CD14-positive monocyte (primary cell): ENCODE results near the gene OR12D3. TPM values are rescaled to one million over a fixed set of nuclear protein-coding genes. Genes with fewer than 3 reads are reported as not detected.

Source experiments
- DNase-seq, 3 donors: peaks; one replicate each; pipeline ENCODE4 v3.0.0-alpha.2; 2011 to 2022
- H2AFZ ChIP-seq: 2 replicates; pipeline ENCODE4 v1.6.0; 2012; ENCODE audit warnings: mild to moderate bottlenecking, low read depth, low read length, inconsistent platforms; ENCODE audit not compliant: insufficient read depth, poor library complexity, severe bottlenecking
- H3K27ac ChIP-seq, 2 donors: 1 replicate in 1 of 2; 2 replicates in 1 of 2; pipeline ENCODE4 v1.5.1; 2012 to 2013; ENCODE audit warnings: low read length in 2 of 2, control low read depth in 1 of 2, inconsistent platforms in 1 of 2, low read depth in 1 of 2, mild to moderate bottlenecking in 1 of 2
- H3K27me3 ChIP-seq, 2 donors: one replicate each; pipeline versions ENCODE4 v1.6.0 to v1.6.1; 2011 to 2013; ENCODE audit warnings: low read length in 2 of 2; ENCODE audit not compliant: control insufficient read depth in 2 of 2, insufficient read depth in 2 of 2
- H3K36me3 ChIP-seq, 2 donors: replicated peaks in 1 of 2; 1 replicate in 1 of 2; 2 replicates in 1 of 2; pipeline versions ENCODE4 v1.5.1 to v1.6.1; 2012 to 2013; ENCODE audit warnings: low read length in 2 of 2, control low read depth in 1 of 2, inconsistent platforms in 1 of 2, mild to moderate bottlenecking in 1 of 2; ENCODE audit not compliant: insufficient read depth in 2 of 2, control insufficient read depth in 1 of 2
- H3K4me1 ChIP-seq, 2 donors: 1 replicate in 1 of 2; 2 replicates in 1 of 2; pipeline versions ENCODE4 v1.5.1 to v1.6.1; 2012 to 2013; ENCODE audit warnings: low read length in 2 of 2, control low read depth in 1 of 2, inconsistent platforms in 1 of 2, mild to moderate bottlenecking in 1 of 2, moderate library complexity in 1 of 2; ENCODE audit not compliant: insufficient read depth in 2 of 2, control insufficient read depth in 1 of 2
- H3K4me2 ChIP-seq: replicated peaks from 2 replicates; pipeline ENCODE3; 2012; ENCODE audit warnings: low read length, moderate library complexity, mild to moderate bottlenecking; ENCODE audit not compliant: poor library complexity, severe bottlenecking; ENCODE audit errors: extremely low read depth
- H3K4me3 ChIP-seq, 3 experiments: fragments of 200-600 bp in 1 of 3; sonication (generic) in 1 of 3; replicated peaks in 1 of 3; 1 replicate in 2 of 3; 2 replicates in 1 of 3; pipeline ENCODE4 v1.5.1; 2011 to 2013; ENCODE audit warnings: low read length in 3 of 3, mild to moderate bottlenecking in 3 of 3, control low read depth in 2 of 3, low read depth in 2 of 3, inconsistent platforms in 1 of 3, moderate library complexity in 1 of 3
- H3K79me2 ChIP-seq: 2 replicates; pipeline ENCODE4 v1.6.0; 2012; ENCODE audit warnings: mild to moderate bottlenecking, control low read depth, inconsistent platforms, low read length, moderate library complexity; ENCODE audit not compliant: insufficient read depth
- H3K9ac ChIP-seq: 2 replicates; pipeline ENCODE4 v1.6.0; 2017; ENCODE audit warnings: low read length, mild to moderate bottlenecking; ENCODE audit not compliant: insufficient read depth, poor library complexity, severe bottlenecking
- H3K9me3 ChIP-seq, 2 donors: replicated peaks in 1 of 2; 1 replicate in 1 of 2; 2 replicates in 1 of 2; pipeline versions ENCODE4 v1.5.1 to v1.6.1; 2012 to 2013; ENCODE audit warnings: low read length in 2 of 2, control low read depth in 1 of 2; ENCODE audit not compliant: control insufficient read depth in 1 of 2, insufficient read depth in 1 of 2
- H4K20me1 ChIP-seq: 2 replicates; pipeline ENCODE4 v1.6.0; 2012; ENCODE audit warnings: mild to moderate bottlenecking, low read length, control low read depth, moderate library complexity; ENCODE audit not compliant: insufficient read depth
- H3K27ac Mint-ChIP-seq, 7 donors: one replicate each; pipeline ENCODE4 v1.8.0; 2020; ENCODE audit warnings: mild to moderate bottlenecking in 7 of 7, mixed read lengths in 7 of 7, moderate library complexity in 6 of 7, inconsistent platforms in 2 of 7
- H3K27me3 Mint-ChIP-seq, 3 donors: one replicate each; pipeline ENCODE4 v1.8.0; 2021 to 2022; ENCODE audit warnings: low read depth in 3 of 3, mild to moderate bottlenecking in 3 of 3, mixed read lengths in 3 of 3, moderate library complexity in 3 of 3, inconsistent platforms in 1 of 3
- H3K36me3 Mint-ChIP-seq, 2 donors: one replicate each; pipeline ENCODE4 v1.8.0; 2020; ENCODE audit warnings: mixed read lengths in 2 of 2, inconsistent platforms in 1 of 2, mild to moderate bottlenecking in 1 of 2
- H3K4me1 Mint-ChIP-seq: one replicate; pipeline ENCODE4 v1.8.0; 2020; ENCODE audit warnings: mild to moderate bottlenecking, mixed read lengths
- H3K4me3 Mint-ChIP-seq, 2 donors: one replicate each; pipeline ENCODE4 v1.8.0; 2020; ENCODE audit warnings: mild to moderate bottlenecking in 2 of 2, mixed read lengths in 2 of 2, moderate library complexity in 1 of 2
- H3K9me3 Mint-ChIP-seq, 7 donors: one replicate each; pipeline ENCODE4 v1.8.0; 2020 to 2022; ENCODE audit warnings: mixed read lengths in 7 of 7, mild to moderate bottlenecking in 6 of 7, moderate library complexity in 6 of 7, inconsistent platforms in 2 of 7
- CTCF ChIP-seq: fragments of 200-600 bp; IDR thresholded peaks from one replicate; pipeline ENCODE4 v1.8.0; 2022; ENCODE audit warnings: antibody characterized with exemption, mild to moderate bottlenecking
- WGBS: methylation state at CpG from one replicate; pipeline ENCODE4 v1.1.5; 2013; ENCODE audit warnings: missing lambda C conversion rate; ENCODE audit not compliant: insufficient coverage; 5-methylcytosine and 5-hydroxymethylcytosine counted together
- intact Hi-C, 2 donors: fragments of 100-400 bp; cut with micrococcal nuclease; formaldehyde crosslinking; loops; one replicate each; pipeline versions ENCODE4 v1.15.0 to v1.15.1; 2023
- polyA plus RNA-seq, 3 donors: library from polyadenylated mRNA; depleted of rRNA in 1 of 3; unstranded in 2 of 3; stranded (reverse) in 1 of 3; fragments of 300-500 nt in 2 of 3; fragments of >200 nt in 1 of 3; fragmentation: Illumina TruSeq in 2 of 3; gene quantifications; 1 replicate in 2 of 3; 2 replicates in 1 of 3; pipeline ENCODE4 v1.2.3, GENCODE V29; 2012 to 2021

Gene OR12D3
- polyA plus RNA-seq, 3 donors = not detected

GRCh38 chr6:29399525-29399924 lies 24.4 kb upstream of the OR12D3 start:
- H3K27ac Mint-ChIP-seq = no peak overlapping the region
- Histone ChIP-seq H3K9me3 (no peaks in the 10 kb centered on the region), H3K4me1 (no peaks in the 10 kb centered on the region), H3K27ac (no peak overlapping the region), H3K79me2 (no peaks in the 10 kb centered on the region), H3K4me3 (no peak overlapping the region), H3K4me2 (no peak overlapping the region), H4K20me1 (no peaks in the 10 kb centered on the region), H3K27me3 (no peaks in the 10 kb centered on the region), H3K36me3 (no peaks in the 10 kb centered on the region), H3K9ac (no peak overlapping the region), H2AFZ (no peak overlapping the region)
- no peak overlapping the region for H3K4me3 Mint-ChIP-seq
- H3K27me3 Mint-ChIP-seq = peaks cover 2 to 8% (median 3%) of the 10 kb centered on the region in 3 donors
- peaks cover 0 to 2% (median 0%) of the 10 kb centered on the region in 7 donors for H3K9me3 Mint-ChIP-seq
- H3K4me1 Mint-ChIP-seq = no peaks in the 10 kb centered on the region
- intact Hi-C loops = no loop called here
- no peak for DNase-seq
- TF ChIP-seq CTCF = no peak
- no peaks in the 10 kb centered on the region for H3K36me3 Mint-ChIP-seq
- WGBS = no CpG with 5 or more reads among the region's 2 CpGs

GRCh38 chr6:29395331-29395730 lies 20.2 kb upstream of the OR12D3 start, which contains the start of gene OR12D2:
Gene OR12D2 (plus strand): TSS chr6:29395631. CDS start chr6:29396700, 1,069 bp downstream.
- peaks cover 0 to 8% (median 0%) of the 10 kb centered on the region in 7 donors for H3K9me3 Mint-ChIP-seq
- H3K27me3 Mint-ChIP-seq = peaks cover under 1 to 8% (median 3%) of the 10 kb centered on the region in 3 donors
- no peak within 1 kb of the TSS for H3K4me3 Mint-ChIP-seq

More at GRCh38 chr6:29395331-29395730, 20.2 kb upstream of the OR12D3 start, which contains the start of gene OR12D2:
- H4K20me1 ChIP-seq = no peaks in the 10 kb centered on the region
- Mint-ChIP-seq H3K36me3 (no peaks in the 10 kb centered on the region), H3K27ac (no peak within 1 kb of the TSS), H3K4me1 (no peaks in the 10 kb centered on the region)
- H3K36me3 ChIP-seq = no peaks in the 10 kb centered on the region
- no peaks in the 10 kb centered on the region for H3K27me3 ChIP-seq
- TF ChIP-seq CTCF = no peak
- no peak within 1 kb of the TSS for H3K9ac ChIP-seq
- H2AFZ ChIP-seq = no peak within 1 kb of the TSS
- H3K27ac ChIP-seq = no peak within 1 kb of the TSS
- H3K9me3 ChIP-seq = peaks cover 0 to 4% of the 10 kb centered on the region in 2 donors
- intact Hi-C loops = no loop called here
- no peaks in the 10 kb centered on the region for H3K79me2 ChIP-seq
- no peak within 1 kb of the TSS for H3K4me3 ChIP-seq
- H3K4me2 ChIP-seq = no peak within 1 kb of the TSS
- no peak for DNase-seq
- H3K4me1 ChIP-seq = no peaks in the 10 kb centered on the region
